Islet precursor cell (in vitro differentiated cells): ENCODE measurements around the gene ACAP3.

Experiments
- DNase-seq: peaks from one replicate; pipeline ENCODE4 v3.0.0-alpha.2; 2018

The ACAP3 gene

DNA sequence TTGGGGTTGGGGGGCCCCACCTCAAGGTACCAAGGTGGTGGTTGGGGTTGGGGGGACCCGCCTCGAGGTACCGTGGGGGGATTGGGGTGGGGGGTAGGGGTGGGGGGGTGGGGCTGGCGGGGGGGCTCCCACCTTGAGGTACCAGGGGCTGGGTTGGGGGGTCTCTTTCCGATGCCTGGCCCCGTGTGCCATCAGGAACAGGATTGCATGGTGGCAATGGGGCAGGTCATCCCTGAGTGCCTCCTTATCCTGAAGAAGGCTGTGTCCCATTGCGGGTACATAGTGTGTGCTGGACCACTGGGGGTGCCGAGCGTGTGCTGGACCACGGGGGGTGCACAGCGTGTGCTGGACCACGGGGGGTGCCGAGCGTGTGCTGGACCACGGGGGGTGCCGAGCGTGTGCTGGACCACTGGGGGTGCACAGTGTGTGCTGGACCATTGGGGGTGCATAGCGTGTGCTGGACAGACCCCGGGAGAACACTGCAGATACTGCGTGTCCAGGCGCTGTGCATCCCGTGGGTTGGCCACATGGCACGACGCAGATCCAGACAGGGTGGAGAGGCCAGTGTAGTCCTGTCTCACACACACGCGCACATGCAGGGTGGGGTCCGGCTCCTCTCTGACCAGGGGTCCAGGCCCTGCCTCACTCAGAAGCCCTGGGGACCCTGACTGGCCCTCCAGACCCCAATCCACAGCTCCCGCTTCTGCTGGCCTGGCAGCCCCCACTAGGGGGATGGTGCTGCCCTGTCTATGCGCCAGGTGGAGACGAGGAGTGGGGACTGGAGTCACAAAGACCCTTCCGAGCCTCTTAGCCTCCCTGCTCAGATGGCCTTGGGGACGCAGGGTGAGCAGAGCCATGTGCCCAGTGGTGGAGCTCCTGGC, 23.3 kb downstream of the ACAP3 start:
- no peak for DNase-seq

DNA sequence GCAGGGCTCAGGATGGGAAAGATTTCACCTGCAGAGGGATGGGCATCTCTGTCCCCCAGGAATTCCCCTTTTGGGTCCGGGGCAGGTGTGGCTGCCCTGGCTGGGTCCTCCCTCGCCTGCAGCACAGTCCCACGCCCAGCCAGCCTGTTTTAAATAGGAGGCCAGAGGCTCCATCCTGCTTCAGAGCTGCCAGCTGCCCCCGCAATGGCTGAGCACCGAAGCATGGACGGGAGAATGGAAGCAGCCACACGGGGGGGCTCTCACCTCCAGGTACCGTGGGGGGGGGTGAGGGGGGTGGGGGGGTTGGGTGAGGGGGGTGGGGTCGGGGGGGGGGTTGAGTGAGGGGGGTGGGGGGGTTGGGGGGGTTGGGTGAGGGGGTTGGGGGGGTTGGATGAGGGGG, 23.9 kb downstream of the ACAP3 start:
- DNase-seq = no peak

DNA sequence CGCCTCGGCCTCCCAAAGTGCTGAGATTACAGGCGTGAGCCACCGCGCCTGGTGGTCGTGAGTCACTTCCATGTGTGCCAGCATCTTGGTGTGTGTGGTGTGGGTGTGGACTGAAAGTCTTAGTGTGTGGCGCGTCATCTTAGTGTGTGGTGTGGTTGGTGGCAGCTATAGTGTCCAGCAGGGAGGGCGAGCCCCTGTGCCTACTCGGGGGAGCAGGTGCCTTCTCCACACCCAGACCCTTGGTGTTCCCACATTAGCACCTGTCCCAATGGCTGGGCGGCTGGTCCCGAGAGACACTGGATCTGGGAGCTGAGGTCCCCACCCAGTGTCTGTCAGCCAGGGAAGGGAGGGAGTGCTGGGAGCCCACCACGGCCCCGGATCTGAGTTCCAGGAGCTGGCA, 24.7 kb downstream of the ACAP3 start:
- DNase-seq = no peak

DNA sequence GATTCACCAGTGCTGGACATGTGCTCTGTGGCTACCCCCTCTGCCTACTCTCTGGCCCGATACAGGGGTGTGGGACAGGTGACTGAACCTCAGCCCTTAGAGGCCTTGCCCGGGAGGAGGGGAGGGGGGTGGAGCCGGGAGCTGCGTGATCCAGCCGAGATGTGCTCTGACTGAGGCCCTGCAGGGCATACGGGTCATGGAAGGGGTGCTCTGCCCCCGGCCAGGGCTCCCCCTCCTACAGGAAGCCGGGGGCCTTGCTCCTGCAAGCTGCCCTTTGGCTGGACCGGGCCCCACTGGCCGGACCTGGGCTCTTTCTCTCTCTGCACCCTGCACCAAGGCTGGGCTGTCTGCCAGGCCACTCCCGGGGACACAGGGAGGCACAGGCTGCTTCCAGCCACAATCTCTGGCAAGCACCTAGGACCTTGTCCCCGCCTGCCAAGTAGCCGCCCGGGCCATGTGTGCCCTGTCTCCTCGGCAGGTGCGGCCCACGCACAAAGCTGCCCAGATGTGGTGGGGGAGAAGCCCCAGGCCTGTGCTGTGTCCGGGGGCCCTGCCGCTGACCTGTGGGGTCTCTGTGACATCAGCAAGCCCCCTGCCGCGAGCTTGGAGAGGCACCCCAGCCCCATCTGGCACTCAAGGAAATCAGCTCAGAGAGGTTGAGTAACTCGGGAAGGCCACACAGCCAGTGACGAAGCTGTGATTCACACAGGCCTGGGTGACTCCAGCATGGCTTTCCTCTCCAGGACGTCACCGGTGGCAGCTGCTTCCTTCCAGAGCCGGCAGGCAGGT, 26.0 kb downstream of the ACAP3 start:
- DNase-seq = no peak

DNA sequence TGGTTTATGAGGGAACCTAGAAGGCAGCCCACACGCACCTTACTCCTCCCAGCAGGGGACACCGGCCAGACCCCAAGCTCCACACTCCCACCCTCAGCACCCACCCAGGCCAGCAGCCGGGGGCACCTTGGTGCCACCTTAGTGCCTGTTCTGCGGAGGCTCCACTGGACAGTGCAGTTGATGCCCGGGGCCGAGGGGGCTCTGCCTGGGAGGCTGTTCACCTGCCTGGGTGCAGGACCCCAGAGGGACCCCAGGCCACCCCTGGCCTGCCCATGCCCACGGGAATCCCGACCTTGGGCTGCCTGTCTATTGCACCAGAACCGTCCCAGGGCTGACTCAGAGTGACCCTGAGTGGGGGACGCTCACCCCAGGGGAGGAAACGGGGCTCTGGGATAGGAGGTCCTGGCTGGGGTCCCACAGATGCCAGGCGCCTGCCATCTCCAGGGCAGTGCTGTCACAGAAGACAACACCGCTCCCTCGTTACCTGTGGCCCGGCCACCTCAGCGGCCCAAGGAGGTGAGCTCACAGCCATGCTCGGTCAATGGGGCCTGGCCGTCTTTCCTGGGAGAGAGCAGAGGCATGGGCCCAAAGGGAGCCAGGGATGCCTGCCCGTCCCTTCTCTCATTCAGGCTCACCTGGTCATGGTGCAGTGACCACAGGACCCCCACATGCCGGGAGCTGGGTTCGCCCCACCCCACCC, 26.8 kb downstream of the ACAP3 start:
- no peak for DNase-seq

DNA sequence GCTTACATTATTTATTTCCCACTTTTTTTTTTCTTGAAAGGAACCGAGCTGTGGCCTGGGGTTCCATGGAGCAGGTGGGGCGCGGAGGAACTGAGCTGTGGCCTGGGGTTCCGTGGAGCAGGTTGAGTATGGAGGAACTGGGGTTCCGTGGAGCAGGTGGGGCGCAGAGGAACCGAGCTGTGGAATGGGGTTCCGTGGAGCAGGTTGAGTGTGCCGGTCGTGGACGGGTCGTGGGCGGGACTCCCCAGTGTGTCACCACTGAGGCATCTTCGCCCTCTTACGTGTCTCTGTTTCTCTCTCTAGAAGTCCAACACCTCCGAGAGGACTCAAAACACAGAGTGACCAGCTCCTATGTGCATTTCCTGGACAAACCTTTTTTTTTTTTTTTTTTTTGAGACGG, 28.7 kb downstream of the ACAP3 start:
- no peak for DNase-seq

DNA sequence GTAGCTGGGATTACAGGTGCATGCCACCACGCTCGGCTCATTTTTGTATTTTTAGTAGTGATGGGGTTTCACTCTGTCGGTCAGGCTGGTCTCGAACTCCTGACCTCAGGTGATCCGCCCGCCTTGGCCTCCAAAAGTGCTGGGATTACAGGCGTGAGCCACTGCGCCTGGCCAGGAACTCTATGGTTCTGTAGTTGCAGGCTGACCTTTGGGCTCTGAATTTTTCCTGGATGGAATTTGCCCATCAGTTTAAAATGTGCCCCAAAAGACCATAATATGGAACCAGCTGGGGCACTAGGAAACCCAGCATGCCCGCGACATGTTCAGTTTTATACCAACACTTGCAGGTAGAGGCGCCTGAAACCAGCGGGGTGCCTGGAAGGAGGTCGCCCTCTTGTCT, 29.1 kb downstream of the ACAP3 start:
- DNase-seq = no peak

DNA sequence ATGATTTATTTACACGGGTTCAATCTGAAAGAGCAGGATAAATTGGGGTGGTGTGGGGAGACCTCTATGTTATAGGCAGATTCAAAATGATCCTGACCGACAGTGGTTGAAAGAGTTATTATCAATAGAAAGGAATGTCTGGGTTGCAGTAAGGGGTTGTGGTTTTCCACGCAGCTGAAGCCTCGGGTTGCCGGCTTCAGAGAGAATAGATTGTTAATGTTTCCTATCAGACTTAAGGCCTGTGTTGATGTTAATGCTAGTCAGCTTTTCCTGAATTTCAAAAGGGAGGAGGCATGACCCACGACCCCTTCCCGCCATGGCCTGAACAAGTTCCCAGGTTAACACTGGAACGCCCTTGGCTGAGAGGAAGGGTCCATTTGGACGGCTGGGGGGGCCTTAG, 31.9 kb downstream of the ACAP3 start:
- no peak for DNase-seq

DNA sequence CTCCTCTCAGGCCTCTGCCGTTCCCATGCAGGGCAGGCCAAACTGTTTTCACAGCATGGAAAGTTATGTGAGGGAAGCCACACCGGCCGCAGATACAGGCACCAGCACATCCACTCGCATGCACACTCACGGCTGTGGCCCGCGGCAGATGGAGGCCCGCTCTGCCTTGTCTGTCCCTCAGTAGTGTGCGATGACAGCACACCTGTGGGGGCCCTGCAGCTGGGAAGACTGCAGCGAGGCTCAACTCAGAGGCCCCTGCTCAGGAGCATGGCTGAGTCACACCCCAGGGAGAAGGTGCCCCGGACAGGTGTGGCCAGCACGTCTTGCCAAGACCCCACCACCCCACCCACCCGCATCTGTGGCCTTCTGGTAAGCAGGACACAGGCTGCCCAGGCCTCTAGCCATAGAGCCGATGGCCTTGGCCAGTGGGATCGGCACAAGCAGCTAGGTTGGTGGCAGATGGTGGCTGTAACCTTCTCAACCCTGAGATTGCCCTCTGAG, 32.7 kb downstream of the ACAP3 start:
- no peak for DNase-seq

DNA sequence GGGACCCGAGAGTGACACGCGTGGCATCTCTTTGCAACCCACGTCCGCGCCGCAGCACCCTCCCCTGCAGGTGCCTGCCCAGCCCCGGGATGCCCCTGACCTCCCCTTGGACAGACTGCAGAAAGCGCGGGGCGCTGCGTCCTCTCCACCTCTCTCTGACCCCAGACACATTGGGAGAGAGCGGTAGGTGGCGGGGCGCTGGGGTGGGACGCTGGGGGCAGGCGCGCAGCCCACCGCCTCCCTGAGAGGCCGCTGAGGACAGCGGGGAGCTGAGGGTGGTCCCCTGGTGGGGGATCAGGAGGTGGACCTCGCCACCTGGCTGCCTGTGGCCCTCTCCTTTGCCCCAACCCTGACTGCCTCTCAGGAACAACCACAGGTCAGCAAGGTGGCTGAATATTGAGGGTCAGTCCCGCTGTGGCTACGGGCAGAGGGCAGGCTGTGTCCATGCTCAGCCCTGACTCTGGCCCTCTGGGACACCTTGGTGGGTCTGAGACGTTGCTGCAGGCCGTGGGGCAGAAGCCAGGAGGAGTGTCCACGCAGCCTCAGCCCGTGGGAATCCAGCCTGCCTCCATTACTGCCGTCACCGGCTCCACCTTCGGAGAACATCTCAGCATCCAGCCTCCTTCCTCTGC, 33.3 kb downstream of the ACAP3 start:
- no peak for DNase-seq

DNA sequence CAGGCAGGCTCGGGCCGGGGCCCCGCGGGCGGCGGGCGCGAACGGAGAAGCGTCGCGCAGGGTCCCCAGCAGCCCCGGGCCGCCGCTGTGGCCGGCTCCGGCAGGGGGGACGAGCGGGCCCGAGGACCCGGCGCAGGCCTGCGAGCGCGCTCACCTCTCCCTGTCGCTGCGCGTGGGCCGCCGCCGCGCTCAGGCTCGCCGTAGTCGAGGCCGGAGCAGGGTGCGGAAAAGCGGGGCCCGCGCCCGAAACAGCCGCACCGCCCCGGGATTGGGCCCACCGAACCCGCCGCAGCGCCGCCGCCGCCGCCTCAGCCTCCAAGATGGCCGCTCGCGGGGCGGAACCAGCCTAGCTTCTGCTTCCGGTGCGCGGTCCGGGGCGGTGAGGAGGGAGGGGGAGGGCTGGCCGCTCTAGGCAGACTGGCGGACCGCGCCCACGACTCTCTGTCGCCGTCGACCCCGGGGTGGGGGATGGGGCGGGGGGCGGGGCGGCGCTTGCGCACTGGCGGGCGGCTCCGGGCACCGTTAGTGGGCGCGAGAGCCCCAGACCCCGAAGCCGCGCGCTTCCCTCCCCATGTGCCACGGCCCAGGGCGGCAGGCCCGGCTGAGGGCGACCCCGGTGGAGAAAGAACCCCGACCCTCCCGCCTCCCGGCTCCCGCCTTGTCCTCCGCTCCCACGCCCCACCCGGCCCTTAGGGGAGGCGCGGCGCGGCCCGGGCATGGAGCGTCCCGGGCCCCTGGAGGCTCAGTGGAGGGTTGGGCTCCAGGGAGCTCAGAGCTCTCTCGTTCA, 34.0 kb downstream of the ACAP3 start, which contains the start of gene UBE2J2:
TSS of gene UBE2J2 (minus strand) at position 343 of the 787 bp plus-strand sequence. CDS start 5,862 bp downstream, outside the sequence.
- DNase-seq = peak; percentile 94

DNA sequence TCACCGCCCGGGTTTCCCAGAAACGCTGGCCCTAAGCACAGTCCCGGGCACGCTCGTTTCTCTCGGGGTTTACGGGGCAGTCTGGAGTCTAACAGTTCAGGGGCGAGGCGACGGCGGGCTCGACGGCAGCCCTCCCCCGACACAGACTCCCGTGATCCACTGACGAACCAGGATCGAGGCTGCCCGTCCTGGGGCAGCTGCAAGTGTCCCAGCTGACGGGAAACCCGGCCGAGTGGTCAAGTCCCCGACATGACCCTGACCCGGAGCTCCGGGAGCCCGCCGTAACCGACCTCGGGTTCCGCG, 34.6 kb downstream of the ACAP3 start:
- DNase-seq = no peak

DNA sequence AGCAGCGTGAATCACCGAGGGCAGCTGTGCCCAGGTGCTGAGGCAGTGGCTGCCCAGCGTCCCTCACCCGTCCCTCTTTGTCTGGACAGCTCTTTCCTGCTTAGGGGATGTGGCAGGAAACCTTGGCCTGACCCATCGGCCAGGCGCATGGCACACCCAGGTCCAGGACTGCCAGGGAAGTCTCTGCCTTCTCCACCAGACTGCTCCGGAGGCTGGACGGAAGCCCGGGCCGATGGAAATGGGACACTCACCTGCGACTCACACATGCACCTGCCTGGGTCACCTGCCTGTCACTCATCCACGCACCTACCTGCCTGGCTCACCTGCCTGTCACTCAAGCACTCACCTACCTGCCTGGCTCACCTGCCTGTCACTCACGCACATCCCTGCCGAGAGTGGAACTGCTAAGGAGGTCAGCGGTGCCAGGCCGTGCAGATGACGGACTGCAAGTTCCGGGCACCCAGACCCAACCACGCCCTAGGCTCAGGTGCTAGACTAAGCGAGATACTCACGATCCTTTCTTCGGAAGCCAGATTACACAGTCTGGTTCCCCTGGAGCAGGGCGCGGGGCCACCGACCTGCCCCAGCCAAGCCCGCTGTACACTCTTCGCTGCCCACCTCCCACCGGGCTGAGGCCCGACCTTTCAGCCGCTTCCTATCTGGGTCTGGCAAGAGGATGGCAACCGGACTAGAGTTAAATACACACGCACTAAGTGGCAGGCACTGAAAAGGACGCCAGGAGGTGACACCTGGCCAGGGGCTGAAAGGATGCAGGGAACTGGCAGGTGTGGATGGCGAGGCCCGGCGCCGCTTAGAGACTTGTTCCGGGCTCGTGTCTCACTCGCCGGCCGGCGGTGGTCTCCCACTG, 35.2 kb downstream of the ACAP3 start:
- no peak for DNase-seq

DNA sequence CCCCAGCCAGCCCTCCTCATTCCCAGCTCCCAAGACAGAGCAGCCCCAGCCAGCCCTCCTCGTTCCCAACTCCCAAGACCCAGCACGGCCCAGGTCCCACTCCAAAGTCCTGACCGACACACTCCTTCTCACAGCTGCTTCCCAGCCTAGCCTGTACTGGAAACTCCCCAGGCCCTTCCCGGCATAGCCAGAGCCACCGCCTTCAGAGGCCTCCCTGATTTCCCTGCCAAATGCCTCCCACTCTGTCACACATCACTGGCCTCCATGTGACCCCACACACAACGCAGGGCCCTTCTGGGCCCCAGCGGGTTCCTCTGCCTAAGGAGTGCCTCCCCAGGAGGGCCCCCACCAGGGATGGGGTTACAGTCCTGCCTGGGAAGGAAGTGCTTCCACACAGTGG, 36.9 kb downstream of the ACAP3 start:
- DNase-seq = no peak

DNA sequence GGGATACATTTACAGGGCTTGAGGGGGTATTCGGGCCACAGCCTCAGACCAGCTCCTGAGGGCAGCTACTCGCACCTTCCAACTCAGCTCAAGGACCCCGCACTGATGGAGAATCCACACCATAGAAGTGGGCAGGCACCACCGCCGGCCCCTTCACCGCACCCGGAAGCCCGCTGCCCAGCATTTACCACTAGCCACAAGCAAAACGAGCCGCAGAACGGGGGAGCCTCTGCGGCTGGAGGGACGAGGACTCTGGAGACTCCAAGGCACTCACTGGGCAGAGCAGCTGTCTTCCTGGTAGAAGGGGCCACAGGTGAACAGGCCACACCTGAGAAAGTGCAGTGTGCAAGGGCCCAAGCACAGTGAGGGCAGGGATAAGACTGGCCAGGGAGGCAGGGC, 39.4 kb downstream of the ACAP3 start:
- DNase-seq = no peak

DNA sequence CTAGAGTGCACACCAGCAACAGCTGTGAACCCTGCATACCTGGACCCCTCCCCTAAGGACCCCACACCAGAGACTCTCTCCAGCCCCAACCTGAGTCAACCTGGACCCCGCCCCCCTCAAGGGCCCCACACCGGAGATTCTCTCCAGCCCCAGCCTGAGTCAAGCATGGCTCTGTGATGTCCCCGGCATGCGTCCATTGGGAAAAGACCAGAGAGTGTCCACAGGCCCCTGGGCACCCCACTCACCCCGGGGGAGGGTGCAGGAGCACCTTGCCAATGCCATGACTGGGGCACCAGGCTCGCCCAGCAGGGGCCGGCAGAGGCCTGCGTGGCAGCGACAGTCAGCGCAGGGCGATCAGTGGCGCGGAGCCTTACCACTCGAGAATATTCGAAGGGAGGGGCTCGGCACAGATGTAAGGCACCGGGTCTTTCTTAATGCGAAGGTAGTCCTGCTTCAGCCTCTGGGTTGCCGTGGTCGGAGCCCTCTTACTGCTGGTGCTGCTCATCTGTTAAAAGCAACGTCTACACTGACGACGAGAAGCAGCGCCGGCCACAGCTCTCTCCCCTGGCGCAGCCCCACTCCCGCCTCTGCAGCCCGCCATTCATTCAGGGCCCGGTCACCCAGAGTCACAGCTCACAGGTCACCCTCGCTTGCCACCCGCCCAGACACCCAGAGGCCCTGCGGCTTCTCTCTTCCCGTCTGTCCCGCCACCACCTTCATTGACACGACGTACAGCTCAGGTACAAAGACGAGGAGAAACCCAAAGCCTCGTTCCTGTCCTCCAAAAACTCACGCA, 40.0 kb downstream of the ACAP3 start:
- no peak for DNase-seq

DNA sequence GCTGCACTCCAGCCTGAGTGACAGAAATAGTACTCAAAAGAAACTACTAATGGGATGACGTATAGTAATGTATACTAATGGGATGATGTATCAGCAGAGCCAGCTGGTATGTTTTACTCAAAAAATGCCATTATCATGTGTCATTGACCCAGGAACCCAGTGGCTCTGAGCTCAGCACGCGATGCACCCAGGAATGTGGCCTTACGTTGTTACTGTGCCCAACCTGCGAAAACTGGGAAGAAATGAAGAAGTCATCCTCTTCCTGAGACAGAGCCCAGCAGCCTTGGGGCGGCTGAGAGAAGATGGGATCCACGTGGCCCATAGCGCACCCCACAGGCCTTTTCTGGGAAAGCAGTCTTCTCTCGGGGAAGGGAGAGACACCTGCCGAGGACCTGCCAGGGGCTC, 42.9 kb downstream of the ACAP3 start:
- DNase-seq = no peak

DNA sequence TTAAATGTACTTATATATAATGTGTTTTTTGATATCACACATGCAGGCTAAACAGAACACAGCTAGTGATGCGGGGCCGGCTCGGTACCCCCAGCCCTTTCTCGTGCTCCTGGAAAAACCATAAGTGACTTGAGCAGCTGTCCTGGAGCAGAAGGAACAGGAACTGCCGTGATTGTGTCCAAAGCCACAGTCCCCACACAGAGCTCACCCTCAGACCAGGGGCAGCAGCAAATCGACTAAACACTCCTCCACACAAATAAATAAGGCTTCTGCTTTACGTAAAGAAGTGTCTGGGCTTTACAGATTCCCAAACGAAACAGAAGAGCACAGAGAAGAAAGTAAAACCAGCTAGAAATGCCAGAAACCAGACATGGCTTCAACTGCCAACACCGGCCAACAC, 43.7 kb downstream of the ACAP3 start:
- DNase-seq = no peak

DNA sequence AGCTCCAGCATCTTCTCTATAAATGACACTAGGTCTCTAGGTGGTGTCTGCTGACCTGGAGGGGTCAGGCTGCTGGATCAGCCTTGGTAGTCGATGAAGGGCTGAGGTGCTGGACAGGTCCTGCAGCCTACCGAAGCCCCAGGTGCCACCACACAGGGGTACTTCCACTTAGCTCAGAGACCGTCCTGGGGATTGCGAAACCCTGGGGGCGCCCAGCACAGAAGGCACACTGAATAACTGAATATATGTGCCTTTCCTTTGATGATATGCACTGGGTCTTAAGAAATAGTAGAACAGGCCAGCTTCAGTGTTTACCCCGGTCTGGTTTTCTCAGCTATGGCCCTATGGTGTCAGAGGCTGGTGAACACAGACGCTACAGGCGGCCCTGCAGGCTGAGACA, 45.0 kb downstream of the ACAP3 start:
- DNase-seq = no peak

DNA sequence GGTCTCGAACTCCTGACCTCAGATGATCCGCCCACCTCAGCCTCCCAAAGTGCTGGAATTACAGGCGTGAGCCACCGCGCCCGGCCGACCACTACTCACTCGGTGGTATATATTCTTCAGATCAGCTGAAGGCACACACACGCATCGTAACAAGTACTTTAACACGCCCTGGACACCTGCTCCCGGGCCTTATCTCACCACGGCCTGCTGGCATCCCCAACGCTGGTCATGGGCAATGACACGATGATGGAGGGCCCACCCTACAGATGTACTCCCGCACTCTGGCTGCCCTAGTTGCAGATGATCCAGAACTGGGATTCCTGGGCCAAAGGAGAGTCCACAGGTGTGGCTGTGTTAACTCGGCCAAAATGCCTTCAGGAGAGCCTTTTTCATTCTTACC, 45.7 kb downstream of the ACAP3 start:
- DNase-seq = no peak
